Esophagus muscularis mucosa (tissue), 2 donors: ENCODE measurements around the gene PRSS53.

Experiments
- POLR2A ChIP-seq: fragments of 450-650 bp; IDR thresholded peaks from one replicate; pipeline ENCODE4 v1.6.1; 2017; ENCODE audit warnings: antibody characterized with exemption, moderate library complexity, mild to moderate bottlenecking, low read depth
- POLR2AphosphoS5 ChIP-seq, 2 donors: sonication (generic); formaldehyde crosslinking; IDR thresholded peaks; one replicate each; pipeline ENCODE4 v1.6.1; 2017; ENCODE audit warnings: antibody characterized with exemption in 2 of 2

DNA sequence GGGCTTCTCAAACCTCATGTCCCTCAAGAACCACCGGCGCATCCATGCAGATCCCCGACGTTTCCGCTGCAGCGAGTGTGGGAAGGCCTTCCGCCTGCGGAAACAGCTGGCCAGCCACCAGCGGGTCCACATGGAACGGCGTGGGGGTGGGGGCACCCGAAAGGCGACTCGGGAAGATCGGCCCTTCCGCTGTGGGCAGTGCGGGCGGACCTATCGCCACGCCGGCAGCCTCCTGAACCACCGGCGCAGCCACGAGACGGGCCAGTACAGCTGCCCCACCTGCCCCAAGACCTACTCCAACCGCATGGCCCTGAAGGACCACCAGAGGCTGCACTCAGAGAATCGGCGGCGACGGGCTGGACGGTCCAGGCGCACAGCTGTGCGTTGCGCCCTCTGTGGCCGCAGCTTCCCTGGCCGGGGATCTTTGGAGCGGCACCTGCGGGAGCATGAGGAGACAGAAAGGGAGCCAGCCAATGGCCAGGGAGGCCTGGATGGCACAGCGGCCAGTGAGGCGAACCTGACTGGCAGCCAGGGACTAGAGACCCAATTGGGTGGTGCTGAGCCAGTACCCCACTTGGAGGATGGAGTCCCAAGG lies 8.6 kb downstream of the PRSS53 start:
- TF ChIP-seq POLR2A = no peak
- no peak for TF ChIP-seq POLR2AphosphoS5 (IDR thresholded peaks at IDR 0.05)
